ENCODE data around the gene MEF2C.
"Not testable (repeated sequence)": the region's sequence is repeated elsewhere in the genome, so short reads cannot be mapped to it uniquely, and the experiment has no call there.

MEF2C gene

GRCh38 chr5:88883059-88883835 is at the start of gene MEF2C:
TSS of gene MEF2C (minus strand) at chr5:88883184. CDS start at chr5:88823788, 59,396 bp downstream.
- DNase-seq: peak; percentile 66

- no peak for DNase-seq
Observed at GRCh38 chr5:88932541-88932940, 49.6 kb upstream of the MEF2C start.

- DNase-seq: no peak
Observed at GRCh38 chr5:88930335-88930734, 47.4 kb upstream of the MEF2C start.

GRCh38 chr5:88929385-88929784 is 46.4 kb upstream of the MEF2C start:
- no peak for DNase-seq

- DNase-seq: no peak
Observed at GRCh38 chr5:88926774-88927173, 43.8 kb upstream of the MEF2C start.

- no peak for DNase-seq
Observed at GRCh38 chr5:88925692-88926490, 42.9 kb upstream of the MEF2C start.

- DNase-seq: no peak
Observed at GRCh38 chr5:88924330-88924657, 41.3 kb upstream of the MEF2C start.

- DNase-seq: no peak
Observed at GRCh38 chr5:88923623-88924329, 40.8 kb upstream of the MEF2C start.

GRCh38 chr5:88912743-88913142 is 29.8 kb upstream of the MEF2C start:
- not testable (repeated sequence) for DNase-seq

GRCh38 chr5:88911059-88911572 is 28.1 kb upstream of the MEF2C start:
- DNase-seq: not testable (repeated sequence)

GRCh38 chr5:88904478-88904877 is 21.5 kb upstream of the MEF2C start:
- not testable (repeated sequence) for DNase-seq

- not testable (repeated sequence) for DNase-seq
Observed at GRCh38 chr5:88903966-88904365, 21.0 kb upstream of the MEF2C start.

- DNase-seq: not testable (repeated sequence)
Observed at GRCh38 chr5:88901077-88901476, 18.1 kb upstream of the MEF2C start.

- no peak for DNase-seq
Observed at GRCh38 chr5:88899096-88899737, 16.2 kb upstream of the MEF2C start.

GRCh38 chr5:88897748-88898147 is 14.8 kb upstream of the MEF2C start:
- DNase-seq: no peak

GRCh38 chr5:88895681-88896501 is 12.9 kb upstream of the MEF2C start:
- DNase-seq: no peak

GRCh38 chr5:88892669-88893068 is 9.7 kb upstream of the MEF2C start:
- no peak for DNase-seq

- DNase-seq: no peak
Observed at GRCh38 chr5:88890070-88890781, 7.2 kb upstream of the MEF2C start.

GRCh38 chr5:88889189-88890069 is 6.4 kb upstream of the MEF2C start:
- DNase-seq: no peak

- no peak for DNase-seq
Observed at GRCh38 chr5:88888848-88889188, 5.8 kb upstream of the MEF2C start.
